KMS-11 (cell line): ENCODE results near the gene ACOXL.

Source experiments
- H2AFZ ChIP-seq: fragments of 200-600 bp; sonication (generic); 2 replicates; pipeline ENCODE4 v1.6.1; 2016; ENCODE audit warnings: antibody characterized with exemption, mixed run types, low read depth
- H3K27ac ChIP-seq: fragments of 200-600 bp; sonication (generic); 2 replicates; pipeline ENCODE4 v1.6.1; 2016; ENCODE audit warnings: mild to moderate bottlenecking, mixed run types
- H3K27me3 ChIP-seq: fragments of 200-600 bp; sonication (generic); 2 replicates; pipeline ENCODE4 v1.6.1; 2017; ENCODE audit warnings: mild to moderate bottlenecking, low read depth, mixed run types, moderate library complexity; ENCODE audit not compliant: insufficient read depth
- H3K36me3 ChIP-seq: fragments of 200-600 bp; sonication (generic); 2 replicates; pipeline ENCODE4 v1.6.1; 2017; ENCODE audit warnings: mild to moderate bottlenecking, mixed run types; ENCODE audit not compliant: insufficient read depth
- H3K4me1 ChIP-seq: fragments of 200-600 bp; sonication (generic); 2 replicates; pipeline ENCODE4 v1.6.1; 2016; ENCODE audit warnings: mild to moderate bottlenecking, low read depth, mixed run types; ENCODE audit not compliant: poor library complexity, severe bottlenecking
- H3K4me2 ChIP-seq: fragments of 200-600 bp; sonication (generic); 2 replicates; pipeline ENCODE4 v1.7.0; 2016; ENCODE audit warnings: mild to moderate bottlenecking, mixed run types
- H3K4me3 ChIP-seq: fragments of 200-600 bp; sonication (generic); IDR thresholded peaks from 2 replicates; pipeline ENCODE4 v1.6.1; 2017; ENCODE audit warnings: low read depth, low read length, mixed read lengths; ENCODE audit not compliant: insufficient read depth
- H3K79me2 ChIP-seq: fragments of 200-600 bp; sonication (generic); 2 replicates; pipeline ENCODE4 v1.6.1; 2016; ENCODE audit warnings: low read depth, mixed run types; ENCODE audit not compliant: insufficient read depth
- H3K9ac ChIP-seq: fragments of 200-600 bp; sonication (generic); 2 replicates; pipeline ENCODE4 v1.6.1; 2016; ENCODE audit warnings: mild to moderate bottlenecking, mixed run types
- H4K20me1 ChIP-seq: fragments of 200-600 bp; sonication (generic); 2 replicates; pipeline ENCODE4 v1.6.1; 2016; ENCODE audit warnings: mild to moderate bottlenecking, mixed run types; ENCODE audit not compliant: insufficient read depth
- CTCF ChIP-seq: fragments of 200-600 bp; sonication (generic); conservative IDR thresholded peaks from 2 replicates; pipeline ENCODE4 v1.6.1; 2017; ENCODE audit warnings: low read depth, mild to moderate bottlenecking, antibody characterized with exemption, low read length, moderate library complexity, mixed read lengths

ACOXL gene

GRCh38 chr2:110707386-110707965 is 24.9 kb upstream of the ACOXL start:
- peaks cover 4% of the 10 kb centered on the region for H3K4me1 ChIP-seq
- H3K36me3 ChIP-seq: no peaks in the 10 kb centered on the region
- H4K20me1 ChIP-seq: no peaks in the 10 kb centered on the region
- no peak overlapping the region for H2AFZ ChIP-seq
- H3K9ac ChIP-seq: no peak overlapping the region
- H3K27ac ChIP-seq: no peak overlapping the region
- TF ChIP-seq CTCF: no peak
- H3K27me3 ChIP-seq: no peaks in the 10 kb centered on the region
- H3K4me3 ChIP-seq: no peak overlapping the region
- no peaks in the 10 kb centered on the region for H3K79me2 ChIP-seq
- no peak overlapping the region for H3K4me2 ChIP-seq

DNA sequence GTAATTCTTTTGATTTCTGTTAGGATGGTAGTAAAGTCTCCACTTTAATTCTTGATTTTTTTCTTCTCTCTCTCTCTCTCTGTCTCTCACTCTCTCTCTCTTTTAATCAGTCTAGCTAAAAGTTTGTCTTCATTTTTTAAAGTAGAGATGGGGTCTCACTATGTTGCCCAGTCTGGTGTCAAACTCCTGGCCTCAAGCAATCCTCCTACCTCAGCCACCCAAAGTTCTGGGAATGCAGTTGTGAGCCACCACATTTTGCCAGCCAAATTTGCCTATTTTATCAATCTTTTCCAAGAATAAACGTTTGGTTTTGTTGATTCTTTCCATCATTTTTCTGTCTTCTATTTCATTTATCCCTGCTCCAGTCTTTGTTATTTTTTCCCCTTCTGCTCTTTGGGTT is 23.9 kb upstream of the ACOXL start:
- Histone ChIP-seq H3K79me2 (no peaks in the 10 kb centered on the region), H3K4me3 (no peak overlapping the region), H2AFZ (no peak overlapping the region), H4K20me1 (no peaks in the 10 kb centered on the region), H3K9ac (no peak overlapping the region), H3K27ac (no peak overlapping the region), H3K27me3 (no peaks in the 10 kb centered on the region), H3K4me2 (no peak overlapping the region), H3K36me3 (no peaks in the 10 kb centered on the region), H3K4me1 (no peaks in the 10 kb centered on the region)
- no peak for TF ChIP-seq CTCF

DNA sequence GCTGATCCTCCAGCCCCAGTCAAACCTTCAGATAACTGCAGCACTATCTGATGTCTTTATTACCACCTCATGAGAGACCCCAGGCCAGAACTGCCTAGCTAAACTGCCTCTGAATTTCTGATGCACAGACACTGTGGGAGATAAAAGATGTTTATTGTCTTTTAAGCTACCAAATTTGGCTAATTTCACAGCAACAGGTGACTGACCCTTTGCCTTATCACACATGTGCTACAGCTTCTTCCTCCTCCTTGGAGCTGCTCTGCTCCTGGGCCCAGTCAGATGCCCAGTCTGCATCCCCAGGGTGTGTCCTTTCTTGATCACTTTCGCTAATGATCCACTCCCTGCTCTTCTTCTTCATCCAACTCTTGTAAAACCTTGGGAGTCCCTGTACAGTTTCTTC is 19.6 kb upstream of the ACOXL start:
- Histone ChIP-seq H3K4me2 (no peak overlapping the region), H3K4me1 (no peaks in the 10 kb centered on the region), H3K27me3 (no peaks in the 10 kb centered on the region), H3K9ac (no peak overlapping the region), H3K79me2 (no peaks in the 10 kb centered on the region), H3K27ac (no peak overlapping the region), H3K4me3 (no peak overlapping the region), H3K36me3 (no peaks in the 10 kb centered on the region), H4K20me1 (no peaks in the 10 kb centered on the region), H2AFZ (no peak overlapping the region)
- TF ChIP-seq CTCF: no peak

DNA sequence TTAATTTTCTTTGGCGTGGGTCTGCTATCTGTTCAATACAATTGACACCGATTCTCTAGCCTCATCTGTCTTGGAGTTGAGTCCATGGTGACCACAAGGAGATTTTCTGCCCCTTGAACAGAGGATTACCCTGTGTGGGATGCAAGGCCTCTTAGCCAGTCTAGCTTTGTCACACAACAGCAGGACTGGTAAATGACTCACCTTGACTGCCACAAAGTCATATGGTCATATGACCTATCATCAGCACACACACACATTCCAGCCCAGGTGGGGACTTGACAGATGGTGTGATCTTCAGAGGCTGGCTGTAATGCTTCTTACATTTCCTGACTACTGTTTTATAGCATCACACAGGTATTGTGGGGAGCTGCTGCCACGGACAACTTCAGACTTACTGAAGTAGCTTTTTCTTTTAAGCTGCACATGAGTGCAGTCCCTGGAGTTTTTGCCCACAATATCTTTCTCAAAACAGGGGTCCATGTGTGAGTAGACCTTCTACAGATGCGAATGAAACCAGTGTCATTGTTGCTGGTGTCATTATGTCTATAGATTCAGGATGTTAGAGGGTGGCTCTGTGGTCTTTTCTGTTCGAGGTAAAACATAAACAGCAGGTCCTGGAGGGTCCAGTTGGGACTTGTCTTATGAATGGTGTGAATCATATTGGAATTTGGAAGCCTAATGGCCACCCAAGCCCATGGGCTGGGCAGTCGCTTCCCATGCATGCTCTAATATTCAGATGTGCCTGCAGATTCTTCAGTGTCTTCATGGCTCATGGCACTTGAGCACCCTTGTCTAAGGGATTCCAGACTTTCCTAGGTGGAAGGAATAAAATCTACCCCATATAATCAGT is 18.6 kb upstream of the ACOXL start:
- Histone ChIP-seq H3K4me2 (no peak overlapping the region), H3K79me2 (no peaks in the 10 kb centered on the region), H2AFZ (no peak overlapping the region), H3K9ac (no peak overlapping the region), H3K4me1 (no peaks in the 10 kb centered on the region), H3K4me3 (no peak overlapping the region), H3K36me3 (no peaks in the 10 kb centered on the region), H3K27me3 (no peaks in the 10 kb centered on the region), H4K20me1 (no peaks in the 10 kb centered on the region), H3K27ac (no peak overlapping the region)
- TF ChIP-seq CTCF: no peak
